Epithelial cell of proximal tubule (primary cell): ENCODE data around the gene PBX2. TPM values are rescaled to one million over a fixed set of nuclear protein-coding genes. Genes with fewer than 3 reads are reported as not detected.
A peak's percentile ranks its signal among the peaks of the same experiment; 100 is the strongest.

Source experiments
- DNase-seq: peaks from one replicate; pipeline ENCODE4 v3.0.0-alpha.2; 2011; ENCODE audit warnings: low read depth
- H3K4me3 ChIP-seq: 2 replicates; pipeline ENCODE4 v1.5.1; 2011; ENCODE audit warnings: low read depth, mild to moderate bottlenecking, low read length
- total RNA-seq: library from RNA; depleted of rRNA; stranded (reverse); fragments of >200 nt; gene quantifications from 2 replicates; pipeline ENCODE4 v1.2.3, GENCODE V29; 2015
- TF ChIP-seq, protein P1 (sequence below): conservative IDR thresholded peaks from 2 replicates; pipeline ENCODE4 v1.5.1; 2012; ENCODE audit warnings: low read depth, mild to moderate bottlenecking, low read length

PBX2 gene
- total RNA-seq, 1 donor from 2014 or later: 44.5 TPM

GRCh38 chr6:32174416-32174815 lies 15.6 kb downstream of the PBX2 start:
- H3K4me3 ChIP-seq: peak overlapping the region; percentile 99
- no peak for DNase-seq
- TF ChIP-seq, protein P1, sequence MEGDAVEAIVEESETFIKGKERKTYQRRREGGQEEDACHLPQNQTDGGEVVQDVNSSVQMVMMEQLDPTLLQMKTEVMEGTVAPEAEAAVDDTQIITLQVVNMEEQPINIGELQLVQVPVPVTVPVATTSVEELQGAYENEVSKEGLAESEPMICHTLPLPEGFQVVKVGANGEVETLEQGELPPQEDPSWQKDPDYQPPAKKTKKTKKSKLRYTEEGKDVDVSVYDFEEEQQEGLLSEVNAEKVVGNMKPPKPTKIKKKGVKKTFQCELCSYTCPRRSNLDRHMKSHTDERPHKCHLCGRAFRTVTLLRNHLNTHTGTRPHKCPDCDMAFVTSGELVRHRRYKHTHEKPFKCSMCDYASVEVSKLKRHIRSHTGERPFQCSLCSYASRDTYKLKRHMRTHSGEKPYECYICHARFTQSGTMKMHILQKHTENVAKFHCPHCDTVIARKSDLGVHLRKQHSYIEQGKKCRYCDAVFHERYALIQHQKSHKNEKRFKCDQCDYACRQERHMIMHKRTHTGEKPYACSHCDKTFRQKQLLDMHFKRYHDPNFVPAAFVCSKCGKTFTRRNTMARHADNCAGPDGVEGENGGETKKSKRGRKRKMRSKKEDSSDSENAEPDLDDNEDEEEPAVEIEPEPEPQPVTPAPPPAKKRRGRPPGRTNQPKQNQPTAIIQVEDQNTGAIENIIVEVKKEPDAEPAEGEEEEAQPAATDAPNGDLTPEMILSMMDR: no peak

DNA sequence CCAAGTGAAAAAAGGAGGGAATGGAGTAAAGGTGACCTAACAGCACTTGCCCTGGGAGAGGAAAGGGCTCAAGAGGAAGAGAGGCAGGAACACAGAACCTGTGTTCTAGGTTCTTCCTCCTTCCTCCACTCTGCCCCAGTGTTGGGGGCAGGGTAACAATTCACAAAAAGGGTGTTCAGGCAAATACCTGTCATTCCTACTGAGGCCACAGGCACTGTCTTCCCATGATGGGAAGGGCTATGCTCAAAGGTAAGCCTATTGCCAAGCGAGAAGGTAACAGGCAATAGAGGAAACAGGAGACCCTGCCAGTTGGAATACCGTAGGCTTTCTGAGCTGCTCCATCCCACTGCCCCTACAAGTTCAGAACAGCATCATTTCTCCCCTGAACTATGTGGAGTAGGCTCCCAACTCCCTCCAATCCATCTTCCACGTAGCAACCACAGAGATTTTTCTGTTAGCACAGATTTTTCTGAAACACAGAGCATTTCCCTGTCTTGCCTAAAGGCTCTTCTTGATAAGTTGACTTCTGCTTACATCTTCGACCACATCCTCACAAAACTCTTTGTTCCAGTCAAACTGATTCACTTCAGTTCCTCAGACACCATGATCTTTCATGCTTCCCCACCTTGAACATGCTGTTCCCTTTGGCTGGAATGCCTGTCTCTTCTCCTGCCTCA lies 16.8 kb downstream of the PBX2 start:
- DNase-seq: no peak
- TF ChIP-seq, protein P1: no peak
- H3K4me3 ChIP-seq: no peak overlapping the region

- no peak overlapping the region for H3K4me3 ChIP-seq
- TF ChIP-seq, protein P1: no peak
- DNase-seq: no peak
These were observed 18.8 kb downstream of the PBX2 start for GRCh38 chr6:32171234-32171633.

- DNase-seq: no peak
- TF ChIP-seq, protein P1: no peak
- H3K4me3 ChIP-seq: no peak overlapping the region
These were observed 19.7 kb downstream of the PBX2 start for GRCh38 chr6:32170294-32170693.

GRCh38 chr6:32168807-32169591 lies 21.0 kb downstream of the PBX2 start:
- DNase-seq: no peak
- TF ChIP-seq, protein P1: no peak
- no peak overlapping the region for H3K4me3 ChIP-seq

GRCh38 chr6:32168350-32168749 lies 21.7 kb downstream of the PBX2 start:
- H3K4me3 ChIP-seq: no peak overlapping the region
- TF ChIP-seq, protein P1: no peak

More at GRCh38 chr6:32168350-32168749, 21.7 kb downstream of the PBX2 start:
- no peak for DNase-seq
